ENCODE data around the gene CHSY3.

Gene CHSY3

GRCh38 chr5:130102960-130103359 is 198.7 kb downstream of the CHSY3 start:
- no peak for DNase-seq

GRCh38 chr5:130104895-130105688 is 200.8 kb downstream of the CHSY3 start:
- DNase-seq = no peak

GRCh38 chr5:130106480-130106879 is 202.2 kb downstream of the CHSY3 start:
- DNase-seq = no peak

GRCh38 chr5:130109152-130109551 is 204.9 kb downstream of the CHSY3 start:
- no peak for DNase-seq

GRCh38 chr5:130110328-130110727 is 206.1 kb downstream of the CHSY3 start:
- DNase-seq = no peak

GRCh38 chr5:130111746-130112145 is 207.5 kb downstream of the CHSY3 start:
- no peak for DNase-seq

- DNase-seq = no peak
Measured at GRCh38 chr5:130112246-130112645, 208.0 kb downstream of the CHSY3 start.

GRCh38 chr5:130115686-130116085 is 211.4 kb downstream of the CHSY3 start:
- DNase-seq = no peak

GRCh38 chr5:130116462-130116861 is 212.2 kb downstream of the CHSY3 start:
- DNase-seq = no peak

GRCh38 chr5:130116972-130117371 is 212.7 kb downstream of the CHSY3 start:
- no peak for DNase-seq

GRCh38 chr5:130126746-130127145 is 222.5 kb downstream of the CHSY3 start:
- no peak for DNase-seq

- no peak for DNase-seq
Measured at GRCh38 chr5:130135506-130135905, 231.2 kb downstream of the CHSY3 start.

GRCh38 chr5:130136300-130136699 is 232.0 kb downstream of the CHSY3 start:
- DNase-seq = no peak

- DNase-seq = no peak
Measured at GRCh38 chr5:130137681-130138080, 233.4 kb downstream of the CHSY3 start.

GRCh38 chr5:130138406-130139045 is 234.3 kb downstream of the CHSY3 start:
- no peak for DNase-seq

GRCh38 chr5:130141659-130142320 is 237.5 kb downstream of the CHSY3 start:
- no peak for DNase-seq

GRCh38 chr5:130151239-130151638 is 247.0 kb downstream of the CHSY3 start:
- no peak for DNase-seq

GRCh38 chr5:130155345-130156011 is 251.2 kb downstream of the CHSY3 start:
- no peak for DNase-seq

GRCh38 chr5:130158036-130158435 is 253.8 kb downstream of the CHSY3 start:
- no peak for DNase-seq

GRCh38 chr5:130159968-130160367 is 255.7 kb downstream of the CHSY3 start:
- no peak for DNase-seq

GRCh38 chr5:130164966-130165365 is 260.7 kb downstream of the CHSY3 start:
- no peak for DNase-seq

GRCh38 chr5:130166839-130167490 is 262.7 kb downstream of the CHSY3 start:
- DNase-seq = no peak

- DNase-seq = no peak
Measured at GRCh38 chr5:130168211-130168610, 263.9 kb downstream of the CHSY3 start.

All from stimulated activated CD4-positive, alpha-beta T cell treated with anti-CD3 and anti-CD28 coated beads, Interleukin-12 subunit alpha, Interleukin-12 subunit beta, amount 100 ng/mL, for 4 hours (primary cell).